OCI-LY7 (cell line): ENCODE results near the gene MACROD2.

ENCODE experiments used
- CTCF ChIP-seq: fragments of 200-600 bp; sonication (generic); conservative IDR thresholded peaks from 2 replicates; pipeline ENCODE4 v1.5.1; 2014; ENCODE audit warnings: mild to moderate bottlenecking, antibody characterized with exemption, low read length, moderate library complexity, mixed read lengths
- EZH2phosphoT487 ChIP-seq: fragments of 200-600 bp; sonication (generic); IDR thresholded peaks from 2 replicates; pipeline ENCODE4 v1.6.1; 2018; ENCODE audit warnings: low read depth, borderline replicate concordance, mild to moderate bottlenecking, mixed run types, antibody characterized with exemption, low read length, moderate library complexity, mixed read lengths

GRCh38 chr20:14724468-14724867 lies 729.2 kb downstream of the MACROD2 start:
- TF ChIP-seq CTCF, result no peak
- no peak for TF ChIP-seq EZH2phosphoT487
